ENCODE results near the gene DIABLO.

The DIABLO gene

DNA sequence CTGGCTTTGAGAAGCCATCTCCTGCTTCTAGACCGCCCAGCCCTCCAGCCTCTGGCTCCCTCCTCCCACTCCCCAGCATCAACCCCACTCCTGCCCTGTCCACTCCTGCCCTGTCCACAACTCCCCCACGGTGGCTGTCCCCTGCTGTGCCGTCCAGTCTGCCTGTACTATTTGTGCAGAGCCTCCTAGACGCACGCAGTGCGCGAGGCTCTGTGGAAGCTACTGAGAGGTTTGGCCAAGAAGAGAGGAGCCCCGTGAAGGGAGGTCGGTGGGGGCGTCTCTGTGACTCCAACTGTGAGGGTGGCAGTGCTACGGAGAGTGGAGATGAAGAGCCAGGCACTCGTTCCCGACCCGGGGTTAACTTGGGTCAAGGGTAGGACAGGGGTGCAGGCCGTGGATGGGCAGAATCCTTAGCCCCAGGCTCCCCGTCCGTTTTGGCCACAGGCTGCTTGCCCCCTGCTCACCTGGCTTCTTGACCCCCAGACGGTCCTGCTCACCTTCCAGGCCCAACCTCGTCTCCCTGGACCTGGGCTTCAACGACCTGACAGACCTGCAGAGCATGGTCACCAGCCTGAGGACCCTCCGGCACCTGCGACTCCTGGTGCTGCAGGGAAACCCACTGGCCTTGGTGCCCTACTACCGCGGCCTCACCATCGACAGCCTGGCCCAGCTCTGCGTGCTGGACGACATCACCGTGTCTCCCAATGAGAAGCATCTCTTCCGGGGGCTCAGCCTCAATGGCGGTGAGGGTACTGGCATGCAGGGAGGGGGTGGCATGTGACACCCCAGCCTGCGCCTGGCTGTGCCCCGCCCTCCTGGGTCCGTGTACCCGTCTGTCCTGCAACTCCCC is 36.0 kb downstream of the DIABLO start:
- TF ChIP-seq, protein P1, sequence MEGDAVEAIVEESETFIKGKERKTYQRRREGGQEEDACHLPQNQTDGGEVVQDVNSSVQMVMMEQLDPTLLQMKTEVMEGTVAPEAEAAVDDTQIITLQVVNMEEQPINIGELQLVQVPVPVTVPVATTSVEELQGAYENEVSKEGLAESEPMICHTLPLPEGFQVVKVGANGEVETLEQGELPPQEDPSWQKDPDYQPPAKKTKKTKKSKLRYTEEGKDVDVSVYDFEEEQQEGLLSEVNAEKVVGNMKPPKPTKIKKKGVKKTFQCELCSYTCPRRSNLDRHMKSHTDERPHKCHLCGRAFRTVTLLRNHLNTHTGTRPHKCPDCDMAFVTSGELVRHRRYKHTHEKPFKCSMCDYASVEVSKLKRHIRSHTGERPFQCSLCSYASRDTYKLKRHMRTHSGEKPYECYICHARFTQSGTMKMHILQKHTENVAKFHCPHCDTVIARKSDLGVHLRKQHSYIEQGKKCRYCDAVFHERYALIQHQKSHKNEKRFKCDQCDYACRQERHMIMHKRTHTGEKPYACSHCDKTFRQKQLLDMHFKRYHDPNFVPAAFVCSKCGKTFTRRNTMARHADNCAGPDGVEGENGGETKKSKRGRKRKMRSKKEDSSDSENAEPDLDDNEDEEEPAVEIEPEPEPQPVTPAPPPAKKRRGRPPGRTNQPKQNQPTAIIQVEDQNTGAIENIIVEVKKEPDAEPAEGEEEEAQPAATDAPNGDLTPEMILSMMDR (IDR thresholded peaks at IDR 0.05; ENCODE audit: borderline replicate concordance, insufficient read depth, low read depth, low read length), result no peak
- H3K4me3 ChIP-seq (ENCODE audit: low read depth, low read length), result no peak overlapping the region

DNA sequence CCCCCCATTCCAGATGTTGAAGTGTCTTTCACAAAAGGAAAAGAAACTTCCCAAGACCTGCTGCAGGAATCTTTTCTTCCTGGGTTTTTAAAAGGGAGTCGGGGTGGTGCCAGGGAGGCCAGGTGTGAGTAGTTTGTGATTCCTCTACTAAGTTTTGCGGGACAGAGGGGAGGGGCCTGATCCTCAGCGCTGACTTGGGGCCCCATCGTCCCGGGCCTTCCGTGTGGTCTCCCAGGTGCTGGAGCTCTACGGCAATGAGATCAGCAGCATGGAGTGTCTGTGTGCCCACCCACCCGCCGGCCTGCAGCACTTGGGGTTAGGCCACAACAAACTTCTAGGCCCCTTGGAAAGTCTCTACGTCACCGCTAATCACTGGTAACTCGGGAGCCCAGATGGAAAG is 38.4 kb downstream of the DIABLO start:
- TF ChIP-seq, protein P1 (IDR thresholded peaks at IDR 0.05; ENCODE audit: borderline replicate concordance, insufficient read depth, low read depth, low read length), result no peak
- no peak overlapping the region for H3K4me3 ChIP-seq (ENCODE audit: low read depth, low read length)

DNA sequence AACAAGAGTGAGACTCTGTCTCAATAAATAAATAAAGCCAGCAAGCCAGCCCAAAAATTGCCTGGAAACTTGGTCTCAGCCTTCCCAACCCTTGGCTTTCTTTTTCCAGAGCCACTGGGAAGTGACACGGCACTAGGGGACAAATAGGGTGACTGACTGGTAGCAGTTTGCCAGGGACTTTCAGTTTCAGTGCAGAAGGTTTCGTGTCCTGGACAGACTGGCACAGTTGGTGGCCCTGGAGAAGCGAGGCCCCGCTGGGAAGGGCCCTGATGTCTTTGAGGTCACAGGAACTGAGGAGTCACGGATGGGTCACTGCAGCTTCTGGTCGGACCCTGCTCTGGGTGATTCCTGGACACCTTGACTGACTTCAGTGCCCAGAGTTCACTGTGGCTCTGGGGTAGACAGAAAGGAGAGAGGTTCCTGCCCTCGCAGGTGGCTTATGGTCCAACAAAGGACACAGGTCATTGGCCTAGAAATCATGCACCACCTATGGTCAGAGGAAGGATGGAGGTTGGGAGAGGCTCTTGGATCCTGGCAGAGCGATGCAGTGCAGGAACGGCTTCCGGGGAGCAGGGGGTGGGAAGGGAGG is 40.3 kb downstream of the DIABLO start:
- TF ChIP-seq, protein P1 (IDR thresholded peaks at IDR 0.05; ENCODE audit: borderline replicate concordance, insufficient read depth, low read depth, low read length), result no peak
- no peak overlapping the region for H3K4me3 ChIP-seq (ENCODE audit: low read depth, low read length)

DNA sequence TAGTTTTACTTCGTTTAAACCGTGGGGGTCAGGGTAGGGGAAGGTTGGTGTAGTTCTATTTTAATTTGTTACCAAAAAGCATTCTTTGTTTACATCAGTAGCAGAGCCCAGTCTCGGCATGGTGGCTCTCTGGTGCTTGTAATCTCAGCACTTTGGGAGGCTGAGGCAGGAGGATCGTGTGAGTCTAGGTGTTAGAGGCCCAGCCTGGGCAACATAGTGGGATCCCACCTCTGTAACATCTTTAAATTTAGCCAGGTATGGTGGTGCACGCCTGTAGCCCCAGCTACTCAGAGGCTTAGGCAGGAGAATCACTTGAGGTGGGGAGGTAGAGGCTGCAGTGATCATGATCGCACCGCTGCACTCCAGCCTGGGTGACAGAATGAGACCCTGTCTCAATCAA is 40.8 kb downstream of the DIABLO start:
- TF ChIP-seq, protein P1 (IDR thresholded peaks at IDR 0.05; ENCODE audit: borderline replicate concordance, insufficient read depth, low read depth, low read length), result no peak
- no peak overlapping the region for H3K4me3 ChIP-seq (ENCODE audit: low read depth, low read length)

DNA sequence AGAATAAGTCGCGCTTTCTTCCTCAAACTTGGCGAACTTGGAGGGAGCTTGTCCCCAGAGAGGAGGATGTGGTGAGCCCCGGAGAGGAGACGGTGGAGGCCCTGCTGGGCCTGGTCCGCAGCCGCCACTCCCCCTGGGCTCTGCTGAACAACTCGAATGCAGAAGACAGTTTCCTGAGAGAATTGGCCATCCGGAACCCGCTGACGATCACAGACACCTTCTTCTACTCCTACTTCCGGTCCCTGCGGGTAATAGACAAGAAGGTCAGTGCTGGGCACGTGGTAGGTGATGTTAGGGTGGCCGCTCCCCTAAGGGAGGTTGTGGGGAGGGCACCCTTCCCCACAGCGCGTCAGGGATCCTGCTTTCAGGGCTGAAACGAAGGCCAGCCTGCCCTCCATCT is 41.3 kb downstream of the DIABLO start:
- H3K4me3 ChIP-seq (ENCODE audit: low read depth, low read length), result no peak overlapping the region

DNA sequence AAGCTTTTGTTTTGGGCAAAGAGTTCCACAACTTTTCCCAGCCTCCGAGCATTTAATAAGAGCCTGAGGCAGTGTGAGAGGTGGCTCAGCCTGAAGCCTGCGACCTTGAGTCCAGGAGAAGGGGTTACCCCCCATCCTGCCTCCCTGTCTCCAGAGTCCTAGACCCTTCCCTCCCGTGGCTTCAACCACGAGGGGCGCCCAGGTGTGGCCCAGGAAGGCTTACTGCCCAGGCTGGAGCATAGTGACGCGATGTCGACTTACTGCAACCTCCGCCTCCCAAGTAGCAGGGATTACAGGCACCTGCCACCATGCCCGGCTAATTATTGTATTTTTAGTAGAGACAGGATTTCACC is 42.3 kb downstream of the DIABLO start:
- TF ChIP-seq, protein P1 (IDR thresholded peaks at IDR 0.05; ENCODE audit: borderline replicate concordance, insufficient read depth, low read depth, low read length), result no peak
- no peak overlapping the region for H3K4me3 ChIP-seq (ENCODE audit: low read depth, low read length)

More for the DNA sequence above, 41.3 kb downstream of the DIABLO start:
- TF ChIP-seq, protein P1 (IDR thresholded peaks at IDR 0.05; ENCODE audit: borderline replicate concordance, insufficient read depth, low read depth, low read length), result no peak

Measured in GM12875 (cell line).